Heart left ventricle (tissue), 16 donors: ENCODE measurements around the gene MAN2A1. TPM values are rescaled to one million over a fixed set of nuclear protein-coding genes. Genes with fewer than 3 reads are reported as not detected.

Experiments
- ATAC-seq, 4 donors: fragments of 200-7000 bp; cut with Tn5 transposase; one replicate each; pipeline ENCODE4 v1.9.1; 2020 to 2022; ENCODE audit warnings: moderate library complexity in 4 of 4, mild to moderate bottlenecking in 3 of 4, moderate number of reproducible peaks in 1 of 4
- DNase-seq, 5 donors: peaks; one replicate each; pipeline ENCODE4 v3.0.0-alpha.2; 2020
- H3K27ac ChIP-seq, 12 donors: fragments of 200-600 bp; sonication (generic) in 4 of 12; one replicate each; pipeline versions ENCODE4 v1.5.0 to v1.8.0; 2016 to 2022; ENCODE audit warnings: mild to moderate bottlenecking in 2 of 12
- H3K27me3 ChIP-seq, 9 donors: fragments of 200-600 bp; sonication (generic) in 2 of 9; one replicate each; pipeline versions ENCODE4 v1.5.1 to v1.8.0; 2016 to 2022; ENCODE audit warnings: mild to moderate bottlenecking in 3 of 9
- H3K36me3 ChIP-seq, 9 donors: fragments of 200-600 bp; sonication (generic) in 2 of 9; one replicate each; pipeline versions ENCODE4 v1.5.0 to v1.8.0; 2018 to 2022; ENCODE audit warnings: mild to moderate bottlenecking in 2 of 9
- H3K4me1 ChIP-seq, 12 donors: fragments of 200-600 bp; sonication (generic) in 4 of 12; one replicate each; pipeline versions ENCODE4 v1.5.0 to v1.8.0; 2016 to 2022; ENCODE audit warnings: mild to moderate bottlenecking in 3 of 12
- H3K4me3 ChIP-seq, 12 donors: fragments of 200-600 bp; sonication (generic) in 4 of 12; one replicate each; pipeline versions ENCODE4 v1.5.0 to v1.8.0; 2017 to 2022; ENCODE audit warnings: mild to moderate bottlenecking in 9 of 12, moderate library complexity in 4 of 12
- H3K9me3 ChIP-seq, 12 donors: fragments of 200-600 bp; sonication (generic) in 4 of 12; one replicate each; pipeline versions ENCODE4 v1.5.0 to v1.8.0; 2016 to 2022; ENCODE audit warnings: mild to moderate bottlenecking in 1 of 12
- POLR2A ChIP-seq, 2 donors: fragments of 450-650 bp; IDR thresholded peaks; one replicate each; pipeline ENCODE4 v1.6.1; 2017; ENCODE audit warnings: antibody characterized with exemption in 2 of 2, mild to moderate bottlenecking in 2 of 2, moderate library complexity in 2 of 2
- WGBS, 4 donors: extraction: QIAGEN DNeasy Blood & Tissue Kit in 2 of 4; methylation state at CpG; one replicate each; pipeline versions ENCODE4 v1.1.5 to v1.1.7; 2013 to 2018; 5-methylcytosine and 5-hydroxymethylcytosine counted together
- intact Hi-C, 10 donors: fragments of 100-400 bp; cut with DNase I; formaldehyde crosslinking; loops; one replicate each; pipeline versions ENCODE4 v1.11.1 to v1.14.2; 2022
- polyA plus RNA-seq, 2 donors: library from polyadenylated mRNA; stranded (reverse); fragments of 200-250 nt; gene quantifications; one replicate each; pipeline ENCODE4 v1.2.3, GENCODE V29; 2013
- total RNA-seq, 9 donors: library from RNA; depleted of rRNA in 2 of 9; stranded (reverse); fragments of >200 nt in 2 of 9; fragmentation: NEBNext Ultra II Directional in 3 of 9; extraction: Animal tissue kit (Norgen Biotek cat#: 25700) in 3 of 9; gene quantifications; one replicate each; pipeline versions ENCODE4 v1.1.0 to v1.2.4, GENCODE V29; 2016 to 2023
- TF ChIP-seq, protein P1 (sequence below), 12 donors: fragments of 200-600 bp; sonication (generic) in 4 of 12; IDR thresholded peaks; one replicate each; pipeline versions ENCODE4 v1.5.0 to v1.8.0; 2018 to 2022; ENCODE audit warnings: antibody characterized with exemption in 12 of 12, mild to moderate bottlenecking in 5 of 12
- donor health status: ischemic (EF 13 %, LVEDD 7.1; RV severe dilation, severe dysfunction).
- donor health status: healthy with polysubstance abuse.
- donor health status: DM: no; HTN: yes; CAD: no.
- donor health status: DM: no; HTN: no; CAD: no.
- donor health status: ischemic (EF 25% LVEDD 6.9; RV normal size, moderate dysfunction).
- donor health status: ischemic (EF 25% LVEDD 5.7; RV mildly dilated, moderate dysfunction).
- donor health status: healthy.
- donor health status: DM: yes; HTN: yes; CAD: no.
- donor health status: ischemic (EF 35%, LVEDD 5.7; RV mildly dilated, moderate dysfunction).
- donor health status: nonischemic (EF 11% LVEDD 7.7; RV severe dilation, severe dysfunction).
- donor health status: DM: yes; HTN: yes; CAD: no.
- donor health status: PGD.
- donor health status: ischemic (EF 29% LVEDD 5.4; RV normal size, mild dysfunction).
- donor health status: nonischemic (EF 23%, LVEDD 6.1; RV moderate dilation, normal function).

MAN2A1 gene
- total and polyA plus RNA-seq, 11 donors, result 2.0 to 22.9 (median 7.8) TPM

DNA sequence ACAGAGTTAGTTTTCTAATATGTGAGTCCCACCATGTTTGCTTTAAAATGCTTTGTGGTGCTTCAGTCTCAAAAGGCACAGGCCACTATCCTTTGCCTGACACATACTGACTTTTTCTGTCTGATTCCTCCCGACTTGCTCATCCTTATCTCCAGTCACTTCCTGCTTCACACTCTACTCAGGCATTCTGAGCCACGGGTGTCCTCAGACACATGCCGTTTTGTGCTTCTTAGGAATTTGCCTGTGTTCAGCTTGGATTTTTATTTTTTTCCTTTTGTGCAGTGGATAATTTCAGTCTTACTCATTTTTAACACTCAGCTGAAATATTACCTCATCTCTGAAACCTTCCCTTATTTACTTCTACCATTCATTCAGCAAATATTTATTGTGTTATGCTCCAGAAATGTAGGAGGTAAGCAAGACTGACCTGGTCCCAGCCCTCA lies 54.1 kb downstream of the MAN2A1 start:
- Histone ChIP-seq H3K27ac (peak overlapping the region in 4 of 12 donors; percentile 4 to 76 (median 22)), H3K36me3 (no peaks in the 10 kb centered on the region), H3K27me3 (no peaks in the 10 kb centered on the region), H3K9me3 (no peaks in the 10 kb centered on the region), H3K4me3 (no peak overlapping the region), H3K4me1 (peaks cover 0 to 51% (median 18%) of the 10 kb centered on the region in 12 donors)
- WGBS, 4 donors, result 56 to 67% (median 59%) methylated on average over 3 of the region's 3 CpGs
- peak in 3 of 4 donors; percentile 57 to 85 (median 66) for ATAC-seq
- TF ChIP-seq, protein P1, sequence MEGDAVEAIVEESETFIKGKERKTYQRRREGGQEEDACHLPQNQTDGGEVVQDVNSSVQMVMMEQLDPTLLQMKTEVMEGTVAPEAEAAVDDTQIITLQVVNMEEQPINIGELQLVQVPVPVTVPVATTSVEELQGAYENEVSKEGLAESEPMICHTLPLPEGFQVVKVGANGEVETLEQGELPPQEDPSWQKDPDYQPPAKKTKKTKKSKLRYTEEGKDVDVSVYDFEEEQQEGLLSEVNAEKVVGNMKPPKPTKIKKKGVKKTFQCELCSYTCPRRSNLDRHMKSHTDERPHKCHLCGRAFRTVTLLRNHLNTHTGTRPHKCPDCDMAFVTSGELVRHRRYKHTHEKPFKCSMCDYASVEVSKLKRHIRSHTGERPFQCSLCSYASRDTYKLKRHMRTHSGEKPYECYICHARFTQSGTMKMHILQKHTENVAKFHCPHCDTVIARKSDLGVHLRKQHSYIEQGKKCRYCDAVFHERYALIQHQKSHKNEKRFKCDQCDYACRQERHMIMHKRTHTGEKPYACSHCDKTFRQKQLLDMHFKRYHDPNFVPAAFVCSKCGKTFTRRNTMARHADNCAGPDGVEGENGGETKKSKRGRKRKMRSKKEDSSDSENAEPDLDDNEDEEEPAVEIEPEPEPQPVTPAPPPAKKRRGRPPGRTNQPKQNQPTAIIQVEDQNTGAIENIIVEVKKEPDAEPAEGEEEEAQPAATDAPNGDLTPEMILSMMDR (IDR thresholded peaks at IDR 0.05), result no peak
- no peak for TF ChIP-seq POLR2A (IDR thresholded peaks at IDR 0.05)
- peak in 1 of 5 donors; percentile 29 for DNase-seq
- intact Hi-C loops, result loop anchor here in 1 of 10 donors (10.0 kb wide), 1 partner anchor 49 kb away; no protein-coding TSS in a partner anchor

DNA sequence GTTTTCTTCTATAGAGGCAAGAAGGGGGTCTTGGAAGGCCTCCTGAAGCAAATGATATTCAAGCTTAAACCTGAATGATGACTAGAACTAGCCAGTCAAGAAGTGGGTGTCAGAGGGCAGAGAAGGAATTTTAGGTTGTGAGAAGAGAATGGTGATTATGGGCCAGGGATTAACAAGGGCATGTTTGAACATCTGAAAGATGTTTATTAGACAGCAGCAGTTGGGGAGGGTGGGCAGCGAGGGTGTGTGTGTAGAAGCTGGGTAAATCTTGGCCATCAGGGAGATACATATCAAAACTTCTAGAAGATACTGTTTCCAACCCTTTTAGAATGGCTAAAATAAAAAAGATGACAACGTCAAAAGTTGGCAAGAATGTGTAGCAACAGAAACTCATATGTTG lies 54.5 kb downstream of the MAN2A1 start:
- peak overlapping the region in 3 of 12 donors; percentile 4 to 76 (median 30) for H3K27ac ChIP-seq
- no peaks in the 10 kb centered on the region for H3K27me3 ChIP-seq
- peaks cover 0 to 47% (median 18%) of the 10 kb centered on the region in 12 donors for H3K4me1 ChIP-seq
- DNase-seq, result no peak
- 89 to 94% (median 92%) methylated on average over 2 of the region's 2 CpGs for WGBS, 4 donors
- no peak for ATAC-seq
- H3K36me3 ChIP-seq, result no peaks in the 10 kb centered on the region
- no peaks in the 10 kb centered on the region for H3K9me3 ChIP-seq
- TF ChIP-seq, protein P1 (IDR thresholded peaks at IDR 0.05), result no peak
- TF ChIP-seq POLR2A (IDR thresholded peaks at IDR 0.05), result no peak
- intact Hi-C loops, result loop anchor here in 1 of 10 donors (10.0 kb wide), 1 partner anchor 49 kb away; no protein-coding TSS in a partner anchor
- no peak overlapping the region for H3K4me3 ChIP-seq

DNA sequence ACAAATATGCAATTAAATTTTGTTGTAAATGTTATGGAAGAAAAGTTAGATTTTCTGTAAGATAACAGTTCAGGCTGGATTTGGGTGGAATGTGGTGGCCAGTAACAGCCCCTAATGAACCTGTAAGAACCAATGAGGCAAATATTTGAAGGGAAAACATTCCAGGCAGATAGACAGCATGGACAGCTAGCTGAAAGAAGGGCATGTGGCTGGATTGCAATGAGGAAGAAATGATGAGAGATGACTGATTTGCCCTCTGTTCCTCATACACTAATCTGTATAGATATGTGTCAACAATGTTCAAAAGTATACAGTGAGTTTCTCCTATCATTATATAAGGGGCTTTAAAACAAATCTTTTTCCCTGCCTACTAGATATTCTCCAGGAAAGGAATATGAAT lies 58.8 kb downstream of the MAN2A1 start:
- intact Hi-C loops, result loop anchor here in 1 of 10 donors (10.0 kb wide), 1 partner anchor 54 kb away; no protein-coding TSS in a partner anchor
- DNase-seq, result no peak
- Histone ChIP-seq H3K4me3 (no peak overlapping the region), H3K36me3 (no peaks in the 10 kb centered on the region), H3K4me1 (peaks cover 0 to 18% (median 0%) of the 10 kb centered on the region in 12 donors), H3K9me3 (no peaks in the 10 kb centered on the region), H3K27ac (no peak overlapping the region), H3K27me3 (no peaks in the 10 kb centered on the region)
- no peak for ATAC-seq
- TF ChIP-seq, protein P1 (IDR thresholded peaks at IDR 0.05), result no peak
- no peak for TF ChIP-seq POLR2A (IDR thresholded peaks at IDR 0.05)

DNA sequence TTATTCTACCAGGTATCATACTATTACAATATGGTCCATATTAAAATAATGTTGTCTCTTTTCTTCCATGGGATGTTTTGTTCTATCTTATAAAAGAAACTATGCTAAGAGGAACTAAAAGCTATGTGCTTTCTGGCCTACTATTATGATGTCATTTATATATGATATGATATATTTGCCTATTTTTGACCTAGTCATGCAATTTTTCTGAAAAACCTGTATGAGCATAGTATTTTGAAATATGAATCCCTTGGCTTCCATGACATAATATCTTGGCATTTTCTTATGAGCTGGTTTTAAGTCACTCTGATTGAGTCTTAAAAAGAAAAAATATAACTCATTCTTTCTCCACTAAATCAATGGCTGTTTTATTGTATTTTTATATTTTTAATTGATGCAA lies 60.7 kb downstream of the MAN2A1 start:
- H3K36me3 ChIP-seq, result peaks cover 0 to 5% (median 0%) of the 10 kb centered on the region in 9 donors
- H3K9me3 ChIP-seq, result no peaks in the 10 kb centered on the region
- DNase-seq (no peak), ATAC-seq (no peak)
- H3K4me3 ChIP-seq, result no peak overlapping the region
- intact Hi-C loops, result no loop called here
- H3K4me1 ChIP-seq, result peaks cover 0 to 8% (median 0%) of the 10 kb centered on the region in 12 donors
- no peak overlapping the region for H3K27ac ChIP-seq
- TF ChIP-seq POLR2A (IDR thresholded peaks at IDR 0.05), result no peak
- TF ChIP-seq, protein P1 (IDR thresholded peaks at IDR 0.05), result no peak
- no peaks in the 10 kb centered on the region for H3K27me3 ChIP-seq
